Smooth muscle cell (in vitro differentiated cells): ENCODE results near the gene TMEM143. TPM values are rescaled to one million over a fixed set of nuclear protein-coding genes. Genes with fewer than 3 reads are reported as not detected.

ENCODE experiments used
- DNase-seq: peaks from one replicate; lab custom pipeline; 2025; ENCODE audit not compliant: unreplicated experiment; lab: John Stamatoyannopoulos, UW
- H2AFZ ChIP-seq: fragments of 200-600 bp; sonication (generic); 2 replicates; pipeline ENCODE4 v1.6.0; 2016; ENCODE audit warnings: antibody characterized with exemption, low read depth, mild to moderate bottlenecking
- H3F3A ChIP-seq: fragments of 200-600 bp; sonication (generic); 2 replicates; pipeline ENCODE4 v1.6.0; 2017; ENCODE audit warnings: antibody characterized with exemption, low read depth
- H3K27ac ChIP-seq: fragments of 200-600 bp; sonication (generic); 2 replicates; pipeline ENCODE4 v1.5.1; 2016; ENCODE audit warnings: low read depth, mild to moderate bottlenecking
- H3K27me3 ChIP-seq: fragments of 200-600 bp; sonication (generic); 2 replicates; pipeline ENCODE4 v1.6.1; 2016; ENCODE audit warnings: low read depth, mild to moderate bottlenecking
- H3K36me3 ChIP-seq: fragments of 200-600 bp; sonication (generic); 2 replicates; pipeline ENCODE4 v1.5.1; 2016; ENCODE audit warnings: low read depth
- H3K4me1 ChIP-seq: fragments of 200-600 bp; sonication (generic); 2 replicates; pipeline ENCODE4 v1.5.1; 2016; ENCODE audit warnings: low read depth
- H3K4me2 ChIP-seq: fragments of 200-600 bp; sonication (generic); 2 replicates; pipeline ENCODE4 v1.6.0; 2016; ENCODE audit warnings: mild to moderate bottlenecking
- H3K4me3 ChIP-seq: fragments of 200-600 bp; sonication (generic); 2 replicates; pipeline ENCODE4 v1.5.1; 2016; ENCODE audit warnings: mild to moderate bottlenecking
- H3K79me2 ChIP-seq: fragments of 200-600 bp; sonication (generic); 2 replicates; pipeline ENCODE4 v1.6.0; 2016; ENCODE audit warnings: low read depth, mild to moderate bottlenecking
- H3K9ac ChIP-seq: fragments of 200-600 bp; sonication (generic); 2 replicates; pipeline ENCODE4 v1.6.0; 2016; ENCODE audit warnings: low read depth
- H3K9me3 ChIP-seq: fragments of 200-600 bp; sonication (generic); replicated peaks from 2 replicates; pipeline ENCODE4 v1.5.1; 2016; ENCODE audit warnings: low read depth
- H4K20me1 ChIP-seq: fragments of 200-600 bp; sonication (generic); 2 replicates; pipeline ENCODE4 v1.6.0; 2016; ENCODE audit warnings: low read depth
- CTCF ChIP-seq: fragments of 200-600 bp; sonication (generic); IDR thresholded peaks from 2 replicates; pipeline ENCODE4 v1.5.1; 2017; ENCODE audit warnings: borderline replicate concordance, mild to moderate bottlenecking, antibody characterized with exemption; ENCODE audit not compliant: insufficient read depth, poor library complexity, severe bottlenecking
- WGBS: methylation state at CpG from one replicate; pipeline ENCODE4 v1.1.7; 2016; ENCODE audit warnings: low lambda C conversion rate; 5-methylcytosine and 5-hydroxymethylcytosine counted together
- polyA plus RNA-seq: library from polyadenylated mRNA; unstranded; fragments of >200 nt; fragmentation: Nextera tagmentation; extraction: Ambion mirVana; gene quantifications from 2 replicates; pipeline ENCODE4 v1.2.1, GENCODE V29; 2016
- total RNA-seq: library from RNA; depleted of rRNA; stranded (reverse); fragments of >200 nt; gene quantifications from 2 replicates; pipeline ENCODE4 v1.2.3, GENCODE V29; 2014

TMEM143 gene
- total and polyA plus RNA-seq, 2 experiments from 2014 or later = 3.8 to 11.2 TPM

- no peak overlapping the region for H3K9ac ChIP-seq
- no peak overlapping the region for H3K27ac ChIP-seq
- DNase-seq = peak; percentile 55
Measured at GRCh38 chr19:48290771-48291488, 72.8 kb downstream of the TMEM143 start.

GRCh38 chr19:48290401-48290770, 73.4 kb downstream of the TMEM143 start:
- Histone ChIP-seq H3K79me2 (no peaks in the 10 kb centered on the region), H3K27ac (no peak overlapping the region)

More at GRCh38 chr19:48290771-48291488, 72.8 kb downstream of the TMEM143 start:
- no peaks in the 10 kb centered on the region for H3F3A ChIP-seq
- H3K4me3 ChIP-seq = peak overlapping the region; percentile 56
- peak overlapping the region; percentile 96 for H2AFZ ChIP-seq
- H3K4me1 ChIP-seq = no peaks in the 10 kb centered on the region
- no peaks in the 10 kb centered on the region for H4K20me1 ChIP-seq
- H3K36me3 ChIP-seq = no peaks in the 10 kb centered on the region
- under 1% methylated on average over 45 of the region's 45 CpGs for whole genome bisulfite sequencing
- no peaks in the 10 kb centered on the region for H3K9me3 ChIP-seq
- peak; percentile 98 for TF ChIP-seq CTCF
- H3K4me2 ChIP-seq = peak overlapping the region; percentile 95
- H3K27me3 ChIP-seq = no peaks in the 10 kb centered on the region
- no peaks in the 10 kb centered on the region for H3K79me2 ChIP-seq

GRCh38 chr19:48287748-48288147, 76.0 kb downstream of the TMEM143 start:
- Histone ChIP-seq H3F3A (no peaks in the 10 kb centered on the region), H3K4me3 (no peak overlapping the region), H3K27me3 (no peaks in the 10 kb centered on the region), H3K4me1 (no peaks in the 10 kb centered on the region), H3K9ac (no peak overlapping the region), H3K36me3 (no peaks in the 10 kb centered on the region), H3K4me2 (no peak overlapping the region), H3K9me3 (no peaks in the 10 kb centered on the region), H2AFZ (no peak overlapping the region), H3K27ac (no peak overlapping the region), H3K79me2 (no peaks in the 10 kb centered on the region), H4K20me1 (no peaks in the 10 kb centered on the region)
- no peak for TF ChIP-seq CTCF
- no peak for DNase-seq
- 94% methylated on average over 3 of the region's 3 CpGs for WGBS

More at GRCh38 chr19:48290401-48290770, 73.4 kb downstream of the TMEM143 start:
- no peaks in the 10 kb centered on the region for H3K36me3 ChIP-seq
- H3K27me3 ChIP-seq = no peaks in the 10 kb centered on the region
- no peaks in the 10 kb centered on the region for H3K4me1 ChIP-seq
- peak overlapping the region; percentile 95 for H3K4me2 ChIP-seq
- 1% methylated on average over 5 of the region's 10 CpGs for WGBS
- no peak overlapping the region for H3K9ac ChIP-seq
- no peaks in the 10 kb centered on the region for H3K9me3 ChIP-seq
- peak; percentile 22 for DNase-seq
- H3K4me3 ChIP-seq = peak overlapping the region; percentile 56
- H2AFZ ChIP-seq = peak overlapping the region; percentile 96
- no peaks in the 10 kb centered on the region for H3F3A ChIP-seq
- no peaks in the 10 kb centered on the region for H4K20me1 ChIP-seq
- peak; percentile 26 for TF ChIP-seq CTCF

- Histone ChIP-seq H3K9ac (no peak overlapping the region), H3K36me3 (no peaks in the 10 kb centered on the region), H3K4me3 (no peak overlapping the region), H3K27ac (no peak overlapping the region), H3K27me3 (no peaks in the 10 kb centered on the region), H2AFZ (no peak overlapping the region), H3K4me1 (no peaks in the 10 kb centered on the region), H3K9me3 (no peaks in the 10 kb centered on the region), H3F3A (no peaks in the 10 kb centered on the region), H3K79me2 (no peaks in the 10 kb centered on the region), H3K4me2 (no peak overlapping the region), H4K20me1 (no peaks in the 10 kb centered on the region)
- no peak for DNase-seq
- WGBS = 95% methylated on average over 4 of the region's 4 CpGs
- no peak for TF ChIP-seq CTCF
Measured at GRCh38 chr19:48284896-48285295, 78.8 kb downstream of the TMEM143 start.
